IPS-20b (cell line): ENCODE measurements around the gene ETNK2.
A peak's percentile ranks its signal among the peaks of the same experiment; 100 is the strongest.

Source experiments
- H3K27ac ChIP-seq: one replicate; pipeline ENCODE4 v1.5.1; 2013; ENCODE audit warnings: low read length
- H3K27me3 ChIP-seq: 2 replicates; pipeline ENCODE4 v1.6.1; 2013; ENCODE audit warnings: mild to moderate bottlenecking, low read length, inconsistent platforms; ENCODE audit not compliant: insufficient read depth
- H3K36me3 ChIP-seq: 2 replicates; pipeline ENCODE4 v1.6.1; 2013; ENCODE audit warnings: low read depth, mild to moderate bottlenecking, inconsistent platforms, low read length, moderate library complexity; ENCODE audit not compliant: insufficient read depth
- H3K4me1 ChIP-seq: 2 replicates; pipeline ENCODE4 v1.6.1; 2013; ENCODE audit warnings: mild to moderate bottlenecking, control low read depth, inconsistent platforms, low read length, moderate library complexity; ENCODE audit not compliant: insufficient read depth
- H3K4me3 ChIP-seq: 2 replicates; pipeline ENCODE4 v1.5.1; 2013; ENCODE audit warnings: mild to moderate bottlenecking, low read length, inconsistent platforms
- H3K9ac ChIP-seq: 2 replicates; pipeline ENCODE4 v1.6.1; 2013; ENCODE audit warnings: low read depth, mild to moderate bottlenecking, inconsistent platforms, low read length, moderate library complexity
- H3K9me3 ChIP-seq: 2 replicates; pipeline ENCODE4 v1.6.1; 2013; ENCODE audit warnings: mild to moderate bottlenecking, low read depth, low read length, inconsistent platforms; ENCODE audit not compliant: insufficient read depth

The ETNK2 gene

DNA sequence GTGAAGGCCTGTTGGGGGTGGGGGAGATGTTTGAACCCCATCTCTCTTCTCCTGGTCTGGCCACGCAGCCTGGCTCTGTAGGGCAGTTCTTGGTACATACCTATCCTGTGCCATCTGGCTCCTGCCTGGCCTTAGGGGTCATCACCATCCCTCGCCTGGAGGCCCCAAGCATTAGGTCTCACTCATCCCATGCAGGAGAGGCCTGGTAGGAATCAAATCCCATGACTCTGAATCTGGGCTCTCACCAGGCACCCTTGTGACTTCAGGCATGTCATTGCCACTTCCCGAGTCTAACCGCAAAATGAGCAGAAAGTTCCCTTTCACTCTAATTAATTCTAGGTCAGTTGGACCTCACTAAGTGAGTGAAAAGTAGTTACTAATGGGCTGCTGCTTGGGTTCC lies 37.2 kb downstream of the ETNK2 start:
- H3K27me3 ChIP-seq: no peaks in the 10 kb centered on the region
- no peak overlapping the region for H3K27ac ChIP-seq
- peaks cover 52% of the 10 kb centered on the region for H3K36me3 ChIP-seq
- no peak overlapping the region for H3K9ac ChIP-seq
- no peaks in the 10 kb centered on the region for H3K9me3 ChIP-seq
- H3K4me3 ChIP-seq: no peak overlapping the region
- peaks cover 11% of the 10 kb centered on the region; the same call in 1 of the 2 replicates for H3K4me1 ChIP-seq

DNA sequence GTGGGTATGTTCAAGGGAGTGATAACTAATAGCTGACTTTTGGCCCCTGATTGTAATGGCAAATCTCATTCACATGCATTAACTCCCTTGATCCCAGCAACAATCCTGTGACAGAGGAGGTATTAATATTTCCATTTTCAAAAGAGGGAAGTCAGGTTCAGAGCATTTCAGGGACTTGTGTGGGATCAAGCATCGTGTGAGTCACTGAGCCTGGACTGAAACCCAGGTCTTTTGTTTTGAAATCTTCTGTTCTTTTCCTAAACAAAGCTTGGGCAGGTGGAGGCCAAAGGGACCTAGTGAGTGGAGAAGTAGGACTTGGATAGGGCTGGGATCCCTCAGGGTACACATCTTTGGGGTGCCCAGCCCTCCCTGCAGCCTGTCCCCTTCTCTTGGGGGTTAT lies 37.9 kb downstream of the ETNK2 start:
- Histone ChIP-seq H3K4me1 (peaks cover 17% of the 10 kb centered on the region), H3K9ac (no peak overlapping the region), H3K27me3 (no peaks in the 10 kb centered on the region), H3K4me3 (no peak overlapping the region), H3K27ac (no peak overlapping the region), H3K9me3 (no peaks in the 10 kb centered on the region), H3K36me3 (peaks cover 45% of the 10 kb centered on the region)

DNA sequence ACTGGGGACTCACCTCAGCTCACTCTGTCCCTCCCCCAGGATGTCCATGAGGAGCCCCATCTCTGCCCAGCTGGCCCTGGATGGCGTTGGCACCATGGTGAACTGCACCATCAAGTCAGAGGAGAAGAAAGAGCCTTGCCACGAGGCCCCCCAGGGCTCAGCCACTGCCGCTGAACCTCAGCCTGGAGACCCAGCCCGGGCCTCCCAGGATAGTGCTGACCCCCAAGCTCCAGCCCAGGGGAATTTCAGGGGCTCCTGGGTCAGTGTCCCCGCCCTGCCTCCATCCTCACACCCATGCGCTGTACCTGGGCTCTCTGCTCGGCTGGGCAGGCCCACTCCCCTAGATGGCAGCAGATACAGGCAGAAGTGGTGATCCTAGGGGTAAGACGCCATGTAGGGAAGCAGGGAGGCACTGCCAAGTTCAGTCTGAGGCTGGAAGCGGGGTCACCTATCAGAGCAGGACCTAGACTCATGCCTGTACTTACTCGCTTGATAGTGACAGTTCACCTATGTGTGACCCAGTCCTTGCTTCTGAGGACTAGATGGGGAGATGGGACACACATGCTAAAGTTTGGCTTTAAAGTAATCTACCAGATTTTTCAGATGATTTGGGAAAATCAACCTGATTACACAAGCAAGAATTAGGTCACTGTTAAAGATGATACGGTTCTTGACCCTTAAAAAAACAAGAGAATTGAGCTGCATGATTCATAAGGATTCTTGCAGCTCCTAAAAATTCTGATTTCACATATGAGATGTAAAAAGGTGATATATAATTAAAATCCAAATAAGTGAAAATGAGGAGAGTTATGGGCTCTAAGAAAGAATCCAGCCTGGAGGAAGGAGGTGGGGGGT lies 38.7 kb downstream of the ETNK2 start:
- H3K4me1 ChIP-seq: peaks cover 21% of the 10 kb centered on the region
- no peak overlapping the region for H3K4me3 ChIP-seq
- H3K27me3 ChIP-seq: no peaks in the 10 kb centered on the region
- no peak overlapping the region for H3K9ac ChIP-seq
- H3K36me3 ChIP-seq: peaks cover 38% of the 10 kb centered on the region
- no peaks in the 10 kb centered on the region for H3K9me3 ChIP-seq
- H3K27ac ChIP-seq: no peak overlapping the region

DNA sequence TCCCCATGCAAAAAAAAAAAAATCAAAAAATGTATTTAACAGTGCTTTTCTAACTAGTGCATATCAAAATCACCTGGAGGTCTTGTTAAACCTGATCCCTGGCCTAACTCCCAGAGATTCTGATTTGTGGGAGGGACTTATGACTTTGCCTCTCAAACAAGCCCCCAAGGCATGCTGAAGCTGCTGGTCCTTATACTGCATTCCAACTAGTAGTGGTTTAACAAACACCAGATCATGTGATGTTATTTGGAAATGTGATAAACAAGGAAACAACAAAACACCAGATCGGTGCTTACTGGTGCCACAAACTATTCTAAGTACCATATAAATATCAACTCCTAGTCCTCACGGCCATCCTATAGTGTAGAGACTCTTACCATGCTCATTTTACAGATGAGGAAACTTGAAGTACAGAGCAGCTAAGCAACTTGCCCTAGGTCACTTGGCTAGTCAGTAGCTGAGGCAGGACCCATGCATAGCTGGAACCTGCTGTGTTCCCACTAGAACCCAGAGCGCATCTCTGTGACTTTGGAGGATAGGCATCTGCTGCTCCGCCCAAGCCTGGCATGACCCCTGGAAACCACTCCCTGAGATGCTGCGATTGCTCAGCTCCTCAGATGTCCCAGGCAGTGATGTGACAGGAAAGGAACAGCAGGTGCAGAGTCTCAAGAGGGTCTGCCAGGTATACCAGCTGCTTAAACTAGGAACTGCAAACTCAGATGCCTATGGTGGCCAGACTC lies 40.8 kb downstream of the ETNK2 start:
- Histone ChIP-seq H3K4me1 (peaks cover 32% of the 10 kb centered on the region), H3K27me3 (no peaks in the 10 kb centered on the region), H3K27ac (no peak overlapping the region), H3K9ac (no peak overlapping the region), H3K4me3 (no peak overlapping the region), H3K36me3 (peaks cover 19% of the 10 kb centered on the region), H3K9me3 (no peaks in the 10 kb centered on the region)

DNA sequence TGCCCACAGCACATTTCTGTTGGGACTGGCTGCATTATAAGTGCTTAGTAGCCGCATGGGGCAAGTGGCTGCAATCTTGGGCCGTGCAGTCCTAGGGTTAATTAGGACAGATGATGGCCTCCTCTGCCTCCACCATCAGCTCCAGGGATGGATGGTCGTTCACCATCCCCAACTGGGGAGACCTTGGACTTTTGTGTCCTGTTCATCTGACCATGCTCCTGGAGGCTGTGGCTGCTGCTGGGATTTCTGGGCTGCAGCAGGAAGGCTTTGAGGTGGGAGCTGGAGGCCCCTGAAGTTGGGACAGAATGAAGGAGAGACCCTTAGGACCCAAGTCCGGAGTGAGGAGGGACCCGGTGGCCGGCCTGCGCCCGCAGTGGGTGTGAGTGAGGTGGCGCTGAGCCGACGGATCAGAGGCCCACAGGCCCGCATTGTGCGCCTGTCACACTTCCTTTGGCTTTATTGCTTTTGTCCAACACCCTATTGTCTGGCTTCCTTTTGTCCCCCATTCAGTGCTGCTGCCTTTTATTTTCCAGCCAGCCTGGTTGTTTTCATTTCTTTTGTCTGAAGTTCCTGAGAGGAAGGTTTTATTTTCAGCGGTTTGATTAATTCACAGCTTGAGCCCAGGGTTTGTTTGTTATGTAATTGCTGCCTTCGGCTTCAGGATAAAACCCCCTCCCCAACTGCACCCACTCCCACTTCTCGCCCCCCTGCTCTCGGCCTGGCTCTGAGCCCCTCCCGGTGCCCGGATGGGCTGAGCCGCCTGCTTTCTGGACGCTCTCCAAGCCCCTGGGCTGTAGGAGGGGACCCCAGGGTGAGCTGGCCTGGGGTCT lies 43.3 kb downstream of the ETNK2 start:
- peak overlapping the region; percentile 40; the same call in 1 of the 2 replicates for H3K9ac ChIP-seq
- no peaks in the 10 kb centered on the region for H3K9me3 ChIP-seq
- peak overlapping the region; percentile 26 for H3K27ac ChIP-seq
- H3K4me1 ChIP-seq: peaks cover 45% of the 10 kb centered on the region
- no peaks in the 10 kb centered on the region for H3K36me3 ChIP-seq
- H3K4me3 ChIP-seq: peak overlapping the region; percentile 54; the same call in 1 of the 2 replicates
- no peaks in the 10 kb centered on the region for H3K27me3 ChIP-seq

DNA sequence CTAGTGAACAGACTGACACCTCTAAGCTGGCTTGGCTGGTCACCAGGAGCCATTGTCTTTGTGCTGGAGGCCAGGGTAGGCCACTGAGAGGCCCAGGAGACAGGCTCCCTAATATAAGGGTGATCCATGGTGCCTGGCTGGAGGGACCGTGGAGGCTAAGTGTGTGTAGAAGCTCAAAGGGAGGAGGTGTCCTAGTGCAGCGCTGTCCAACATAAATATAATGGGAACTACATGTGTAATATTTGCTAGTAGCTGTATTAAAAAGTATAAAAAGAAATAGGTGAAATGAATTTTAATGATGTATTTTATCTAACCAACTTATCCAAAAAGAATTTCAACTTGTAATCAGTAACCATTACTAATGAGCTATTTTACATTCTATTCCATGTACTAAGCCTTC lies 44.0 kb downstream of the ETNK2 start:
- no peaks in the 10 kb centered on the region for H3K9me3 ChIP-seq
- H3K4me3 ChIP-seq: peak overlapping the region; percentile 54; the same call in 1 of the 2 replicates
- H3K27ac ChIP-seq: peak overlapping the region; percentile 22
- H3K4me1 ChIP-seq: peaks cover 52% of the 10 kb centered on the region
- H3K27me3 ChIP-seq: no peaks in the 10 kb centered on the region
- H3K9ac ChIP-seq: peak overlapping the region; percentile 40; the same call in 1 of the 2 replicates
- H3K36me3 ChIP-seq: no peaks in the 10 kb centered on the region

DNA sequence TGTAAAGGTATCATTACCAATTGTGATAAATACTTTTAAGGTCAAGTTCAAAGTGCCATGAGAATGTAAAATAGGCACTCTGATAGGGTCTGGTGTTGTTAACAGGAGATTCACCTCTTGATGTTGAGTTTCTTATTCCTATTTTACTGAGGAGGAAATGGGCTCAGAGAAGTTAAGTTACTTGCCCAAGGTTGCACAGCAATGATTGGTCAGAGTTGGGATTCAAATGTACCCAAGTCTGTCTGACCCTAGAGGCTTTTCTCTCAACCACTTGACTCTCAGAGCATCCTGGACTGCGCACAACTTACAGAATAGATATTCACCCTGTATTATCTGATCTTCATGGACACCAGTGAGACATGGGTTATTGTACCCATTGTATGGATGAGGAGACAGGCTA lies 45.0 kb downstream of the ETNK2 start:
- Histone ChIP-seq H3K9me3 (no peaks in the 10 kb centered on the region), H3K9ac (no peak overlapping the region), H3K27me3 (no peaks in the 10 kb centered on the region), H3K4me3 (no peak overlapping the region), H3K36me3 (no peaks in the 10 kb centered on the region), H3K4me1 (peaks cover 62% of the 10 kb centered on the region), H3K27ac (no peak overlapping the region)

DNA sequence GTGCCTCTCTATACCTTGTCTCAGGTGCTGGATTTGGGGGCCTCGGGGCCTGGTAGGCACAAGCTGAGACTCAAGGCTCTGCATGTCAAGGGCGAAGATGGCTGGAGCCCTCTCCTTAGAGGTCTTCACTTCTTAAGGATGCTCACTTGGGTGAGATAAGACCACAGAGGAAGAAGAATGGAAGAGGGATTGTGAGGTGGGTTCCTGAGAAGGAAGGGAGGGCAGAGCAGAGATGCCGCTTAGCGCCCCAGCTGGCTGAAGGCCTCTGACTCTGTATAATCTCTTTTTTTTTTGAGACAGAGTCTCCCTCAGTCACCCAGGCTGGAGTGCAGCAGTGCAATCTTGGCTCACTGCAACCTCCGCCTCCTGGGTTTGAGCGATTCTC lies 46.7 kb downstream of the ETNK2 start:
- Histone ChIP-seq H3K4me1 (peaks cover 63% of the 10 kb centered on the region), H3K9ac (no peak overlapping the region)

DNA sequence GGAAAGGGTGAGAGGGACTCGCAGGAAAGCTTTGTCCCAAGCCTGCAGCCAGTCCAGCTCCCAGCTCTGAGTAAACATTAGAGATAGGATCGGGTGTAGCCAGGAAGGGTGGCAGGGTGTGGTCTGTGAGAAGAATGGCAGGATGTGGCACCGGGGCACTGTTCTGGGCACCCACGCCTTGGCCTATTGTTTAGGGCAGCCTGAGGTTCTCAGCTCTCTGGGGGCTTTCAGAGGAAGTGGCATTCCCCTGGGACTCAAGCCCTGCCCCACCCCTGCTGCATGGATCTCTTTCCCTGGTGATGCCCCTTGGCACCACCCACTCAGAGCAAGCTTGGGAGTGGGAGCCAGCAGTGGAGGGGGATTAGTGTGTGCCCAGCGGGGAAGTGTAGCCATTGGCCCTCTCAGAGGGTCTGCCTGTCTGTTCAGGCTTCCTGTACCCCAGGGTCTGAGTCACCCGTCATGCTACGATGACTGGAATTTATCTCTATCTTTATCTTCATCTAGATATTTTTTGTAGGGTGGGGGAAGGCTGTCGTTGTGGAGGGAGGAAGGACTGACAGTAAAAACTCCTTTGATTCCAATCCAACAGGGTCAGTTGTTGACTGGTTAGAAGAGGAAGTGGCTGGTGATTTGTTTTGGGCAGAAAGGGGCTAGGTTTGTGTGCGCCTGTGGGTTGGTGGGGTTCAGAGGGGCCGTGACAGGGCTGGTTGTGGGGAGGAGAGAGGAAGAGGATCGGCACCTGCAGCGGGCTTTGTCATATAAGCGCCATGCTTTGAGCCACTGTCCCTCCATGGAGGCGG lies 47.3 kb downstream of the ETNK2 start:
- peaks cover 63% of the 10 kb centered on the region for H3K4me1 ChIP-seq
- H3K36me3 ChIP-seq: no peaks in the 10 kb centered on the region
- H3K4me3 ChIP-seq: no peak overlapping the region
- no peaks in the 10 kb centered on the region for H3K27me3 ChIP-seq
- H3K9ac ChIP-seq: no peak overlapping the region
- H3K9me3 ChIP-seq: no peaks in the 10 kb centered on the region
- no peak overlapping the region for H3K27ac ChIP-seq

More for the DNA sequence above, 46.7 kb downstream of the ETNK2 start:
- H3K27me3 ChIP-seq: no peaks in the 10 kb centered on the region
- H3K4me3 ChIP-seq: no peak overlapping the region
- H3K27ac ChIP-seq: no peak overlapping the region
- H3K36me3 ChIP-seq: no peaks in the 10 kb centered on the region
- no peaks in the 10 kb centered on the region for H3K9me3 ChIP-seq

DNA sequence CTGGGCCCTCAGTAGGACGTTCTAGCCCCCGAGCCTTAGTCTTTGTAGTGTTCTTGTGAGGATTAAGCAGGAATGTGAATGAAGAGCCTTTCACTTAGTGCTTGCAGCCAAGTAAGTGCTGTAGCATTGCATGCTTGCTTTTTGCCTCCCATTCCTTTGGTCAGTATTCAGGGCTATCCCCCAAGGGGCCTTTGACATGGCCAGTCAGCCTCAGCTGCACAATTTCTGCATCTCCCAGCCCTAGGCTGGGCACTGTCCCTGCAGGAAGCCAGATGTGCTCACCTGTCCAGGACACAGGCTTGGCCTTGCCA lies 48.5 kb downstream of the ETNK2 start:
- peaks cover 61% of the 10 kb centered on the region for H3K4me1 ChIP-seq
- peak overlapping the region; percentile 21; the same call in 1 of the 2 replicates for H3K9ac ChIP-seq
- H3K4me3 ChIP-seq: no peak overlapping the region
- no peak overlapping the region for H3K27ac ChIP-seq
- no peaks in the 10 kb centered on the region for H3K27me3 ChIP-seq
- no peaks in the 10 kb centered on the region for H3K36me3 ChIP-seq
- no peaks in the 10 kb centered on the region for H3K9me3 ChIP-seq
